Natural killer cell (primary cell): ENCODE results near the gene FUT9. TPM values are rescaled to one million over a fixed set of nuclear protein-coding genes. Genes with fewer than 3 reads are reported as not detected.
A peak's percentile ranks its signal among the peaks of the same experiment; 100 is the strongest.

Source experiments
- ATAC-seq, 3 donors: fragments of 150-1000 bp in 2 of 3; fragments of 200-7000 bp in 1 of 3; cut with Tn5 transposase; 1 replicate in 1 of 3; 2 replicates in 2 of 3; pipeline ENCODE4 v1.10.0; 2021; ENCODE audit warnings: mild to moderate bottlenecking in 2 of 3, moderate library complexity in 2 of 3
- DNase-seq, 2 donors: peaks; one replicate each; pipeline versions ENCODE4 v3.0.0 to v3.0.0-alpha.2; 2013 to 2021; ENCODE audit warnings: mixed read lengths in 1 of 2
- H3K27ac ChIP-seq: one replicate; pipeline ENCODE4 v1.5.1; 2013; ENCODE audit warnings: mild to moderate bottlenecking, low read length
- H3K27me3 ChIP-seq: one replicate; pipeline ENCODE4 v1.6.1; 2013; ENCODE audit warnings: low read length; ENCODE audit not compliant: control insufficient read depth, insufficient read depth
- H3K36me3 ChIP-seq: one replicate; pipeline ENCODE4 v1.6.1; 2013; ENCODE audit warnings: low read length; ENCODE audit not compliant: control insufficient read depth, insufficient read depth
- H3K4me1 ChIP-seq: one replicate; pipeline ENCODE4 v1.6.1; 2013; ENCODE audit warnings: low read length; ENCODE audit not compliant: control insufficient read depth, insufficient read depth
- H3K4me3 ChIP-seq: one replicate; pipeline ENCODE4 v1.5.1; 2013; ENCODE audit warnings: low read length
- H3K9me3 ChIP-seq: one replicate; pipeline ENCODE4 v1.6.1; 2013; ENCODE audit warnings: low read length; ENCODE audit not compliant: control insufficient read depth, insufficient read depth
- H3K27ac Mint-ChIP-seq, 2 donors: one replicate each; pipeline ENCODE4 v1.8.0; 2022; ENCODE audit warnings: mild to moderate bottlenecking in 2 of 2, mixed read lengths in 2 of 2, moderate library complexity in 1 of 2
- H3K27me3 Mint-ChIP-seq, 2 donors: one replicate each; pipeline ENCODE4 v1.8.0; 2022; ENCODE audit warnings: low read depth in 2 of 2, mixed read lengths in 2 of 2
- H3K36me3 Mint-ChIP-seq: one replicate; pipeline ENCODE4 v1.8.0; 2022; ENCODE audit warnings: mixed read lengths
- H3K4me1 Mint-ChIP-seq, 2 donors: one replicate each; pipeline ENCODE4 v1.8.0; 2022; ENCODE audit warnings: mixed read lengths in 2 of 2
- H3K4me3 Mint-ChIP-seq: one replicate; pipeline ENCODE4 v1.8.0; 2022; ENCODE audit warnings: mild to moderate bottlenecking, moderate library complexity, mixed read lengths
- H3K9me3 Mint-ChIP-seq, 2 donors: one replicate each; pipeline ENCODE4 v1.8.0; 2022; ENCODE audit warnings: mixed read lengths in 2 of 2
- WGBS: methylation state at CpG from one replicate; pipeline ENCODE4 v1.1.7; 2013; ENCODE audit warnings: missing lambda C conversion rate; ENCODE audit not compliant: insufficient coverage; 5-methylcytosine and 5-hydroxymethylcytosine counted together
- intact Hi-C: fragments of 100-400 bp; cut with micrococcal nuclease; formaldehyde crosslinking; loops from one replicate; pipeline ENCODE4 v1.14.2; 2022
- total RNA-seq, 4 donors: library from RNA; stranded (reverse); fragments of 120-200 nt in 1 of 4; gene quantifications; one replicate each; pipeline versions ENCODE4 v1.2.3 to v1.2.4, GENCODE V29; 2013 to 2022
- TF ChIP-seq, protein P1 (sequence below): fragments of 200-600 bp; IDR thresholded peaks from one replicate; pipeline ENCODE4 v1.8.0; 2022; ENCODE audit warnings: antibody characterized with exemption

Gene FUT9
- total RNA-seq, 3 donors from 2014 or later (not counting 1 experiment from before 2014, with no cell fraction given), result not detected

- no peaks in the 10 kb centered on the region for H3K4me1 Mint-ChIP-seq
- Histone ChIP-seq H3K27me3 (no peaks in the 10 kb centered on the region), H3K4me1 (no peaks in the 10 kb centered on the region), H3K36me3 (no peaks in the 10 kb centered on the region), H3K9me3 (no peaks in the 10 kb centered on the region), H3K27ac (no peak overlapping the region), H3K4me3 (no peak overlapping the region)
- ATAC-seq, result no peak
- H3K4me3 Mint-ChIP-seq, result no peak overlapping the region
- no peak overlapping the region for H3K27ac Mint-ChIP-seq
- TF ChIP-seq, protein P1, sequence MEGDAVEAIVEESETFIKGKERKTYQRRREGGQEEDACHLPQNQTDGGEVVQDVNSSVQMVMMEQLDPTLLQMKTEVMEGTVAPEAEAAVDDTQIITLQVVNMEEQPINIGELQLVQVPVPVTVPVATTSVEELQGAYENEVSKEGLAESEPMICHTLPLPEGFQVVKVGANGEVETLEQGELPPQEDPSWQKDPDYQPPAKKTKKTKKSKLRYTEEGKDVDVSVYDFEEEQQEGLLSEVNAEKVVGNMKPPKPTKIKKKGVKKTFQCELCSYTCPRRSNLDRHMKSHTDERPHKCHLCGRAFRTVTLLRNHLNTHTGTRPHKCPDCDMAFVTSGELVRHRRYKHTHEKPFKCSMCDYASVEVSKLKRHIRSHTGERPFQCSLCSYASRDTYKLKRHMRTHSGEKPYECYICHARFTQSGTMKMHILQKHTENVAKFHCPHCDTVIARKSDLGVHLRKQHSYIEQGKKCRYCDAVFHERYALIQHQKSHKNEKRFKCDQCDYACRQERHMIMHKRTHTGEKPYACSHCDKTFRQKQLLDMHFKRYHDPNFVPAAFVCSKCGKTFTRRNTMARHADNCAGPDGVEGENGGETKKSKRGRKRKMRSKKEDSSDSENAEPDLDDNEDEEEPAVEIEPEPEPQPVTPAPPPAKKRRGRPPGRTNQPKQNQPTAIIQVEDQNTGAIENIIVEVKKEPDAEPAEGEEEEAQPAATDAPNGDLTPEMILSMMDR, result no peak
- H3K27me3 Mint-ChIP-seq, result no peaks in the 10 kb centered on the region
- no peaks in the 10 kb centered on the region for H3K36me3 Mint-ChIP-seq
- intact Hi-C loops, result no loop called here
- peaks cover 5 to 11% of the 10 kb centered on the region in 2 donors for H3K9me3 Mint-ChIP-seq
- no peak for DNase-seq
- WGBS, result 84% methylated on average over 4 of the region's 4 CpGs
Measured at GRCh38 chr6:96104910-96105309, 89.1 kb downstream of the FUT9 start.

- H3K36me3 ChIP-seq, result no peaks in the 10 kb centered on the region
- Mint-ChIP-seq H3K36me3 (no peaks in the 10 kb centered on the region), H3K27me3 (no peaks in the 10 kb centered on the region), H3K9me3 (peaks cover 7 to 14% of the 10 kb centered on the region in 2 donors), H3K4me3 (no peak overlapping the region), H3K4me1 (no peaks in the 10 kb centered on the region), H3K27ac (no peak overlapping the region)
- no peak overlapping the region for H3K27ac ChIP-seq
- DNase-seq (no peak), ATAC-seq (no peak)
- 82% methylated on average over 1 of the region's 2 CpGs for WGBS
- intact Hi-C loops, result no loop called here
- H3K9me3 ChIP-seq, result peaks cover 2% of the 10 kb centered on the region
- H3K27me3 ChIP-seq, result no peaks in the 10 kb centered on the region
- no peak overlapping the region for H3K4me3 ChIP-seq
- TF ChIP-seq, protein P1, result no peak
- H3K4me1 ChIP-seq, result no peaks in the 10 kb centered on the region
Measured at GRCh38 chr6:96110878-96111277, 95.1 kb downstream of the FUT9 start.

DNA sequence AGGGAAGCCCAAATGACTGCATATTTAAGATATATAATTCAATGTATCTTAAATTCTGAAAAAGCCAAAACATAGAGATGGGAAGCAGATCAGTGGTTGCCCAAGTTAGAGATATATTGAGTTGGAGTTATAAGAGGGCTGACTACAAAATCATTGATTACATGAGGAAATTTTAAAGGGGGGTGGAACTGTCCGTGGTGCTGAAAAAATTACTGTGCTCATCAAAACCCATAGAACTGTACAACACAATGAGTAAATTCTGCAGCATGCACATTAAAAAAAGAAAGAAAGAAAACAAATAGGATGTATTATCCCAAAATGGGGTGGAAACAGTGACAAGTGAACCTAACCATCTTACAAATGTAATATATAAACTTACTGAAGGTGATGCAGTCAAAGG is 100.9 kb downstream of the FUT9 start:
- Mint-ChIP-seq H3K36me3 (no peaks in the 10 kb centered on the region), H3K4me1 (no peaks in the 10 kb centered on the region), H3K27ac (no peak overlapping the region), H3K27me3 (no peaks in the 10 kb centered on the region), H3K4me3 (no peak overlapping the region), H3K9me3 (peaks cover 2 to 3% of the 10 kb centered on the region in 2 donors)
- DNase-seq (peak in 1 of 2 donors; percentile 5), ATAC-seq (no peak)
- Histone ChIP-seq H3K27ac (no peak overlapping the region), H3K36me3 (no peaks in the 10 kb centered on the region), H3K27me3 (no peaks in the 10 kb centered on the region), H3K4me3 (no peak overlapping the region), H3K4me1 (no peaks in the 10 kb centered on the region), H3K9me3 (no peaks in the 10 kb centered on the region)
- intact Hi-C loops, result no loop called here
- TF ChIP-seq, protein P1, result no peak
- no CpG with 5 or more reads among the region's 1 CpG for WGBS

GRCh38 chr6:96124778-96125177 is 109.0 kb downstream of the FUT9 start:
- H3K36me3 Mint-ChIP-seq, result no peaks in the 10 kb centered on the region
- ATAC-seq (no peak), DNase-seq (no peak)
- H3K9me3 Mint-ChIP-seq, result peaks cover 14 to 15% of the 10 kb centered on the region in 2 donors
- Histone ChIP-seq H3K4me1 (no peaks in the 10 kb centered on the region), H3K36me3 (no peaks in the 10 kb centered on the region), H3K27me3 (no peaks in the 10 kb centered on the region), H3K4me3 (no peak overlapping the region), H3K9me3 (no peaks in the 10 kb centered on the region), H3K27ac (no peak overlapping the region)
- TF ChIP-seq, protein P1, result no peak
- no peak overlapping the region for H3K4me3 Mint-ChIP-seq
- intact Hi-C loops, result no loop called here
- no peaks in the 10 kb centered on the region for H3K27me3 Mint-ChIP-seq
- 44% methylated on average over 1 of the region's 1 CpG for WGBS
- no peaks in the 10 kb centered on the region for H3K4me1 Mint-ChIP-seq
- no peak overlapping the region for H3K27ac Mint-ChIP-seq
